K562 (cell line): Measurements from ENCODE around the gene SCTR. TPM values are rescaled to one million over a fixed set of nuclear protein-coding genes. Genes with fewer than 3 reads are reported as not detected.

Source experiments
- ATAC-seq: fragments of 200-7000 bp; cut with Tn5 transposase; 3 replicates; pipeline ENCODE4 v1.9.1; 2020; ENCODE audit warnings: moderate library complexity
- BruUV-seq: library from RNA; stranded (reverse); fragments of 400-500 nt; replicated peaks from 2 replicates; lab custom pipeline; 2021; lab: Mats Ljungman, UMichigan
- CTCF ChIA-PET: fragments of 300-600 bp; formaldehyde crosslinking; extraction: SDS; loops from one replicate; lab custom pipeline; 2021; ENCODE audit warnings: low intra/inter-chr PET ratio; lab: Yijun Ruan, JAX
- POLR2A ChIA-PET: fragments of 300-600, 350-650 bp; sonication (Branson Sonifier 250); formaldehyde crosslinking; extraction: SDS; loops from one replicate; lab custom pipeline; 2021; ENCODE audit warnings: antibody characterized with exemption, inconsistent platforms; lab: Yijun Ruan, JAX
- DNase-seq, 4 experiments: peaks; one replicate each; pipeline versions ENCODE4 v3.0.0 to v3.0.0-alpha.2; 2011 to 2018; ENCODE audit warnings: low spot score in 3 of 4, mixed read lengths in 3 of 4; ENCODE audit errors: extremely low read depth in 1 of 4
- FAIRE-seq: peaks from 2 replicates; lab custom pipeline; 2011; peaks lifted over from hg19 to GRCh38; lab: Jason Lieb, UNC
- H2AFZ ChIP-seq: 2 replicates; pipeline ENCODE4 v1.6.0; 2011; ENCODE audit warnings: low read depth, low read length, control low read depth, inconsistent platforms
- H3K27ac ChIP-seq: fragments of 200-600 bp; 3 replicates; pipeline ENCODE4 v1.8.0; 2011; ENCODE audit warnings: low read depth, mild to moderate bottlenecking, control low read depth, inconsistent platforms, low read length, moderate library complexity, mixed read lengths; ENCODE audit errors: extremely low read depth
- H3K27me3 ChIP-seq, 2 experiments: fragments of 300-600 bp in 1 of 2; 2 replicates in 1 of 2; 3 replicates in 1 of 2; pipeline versions ENCODE4 v1.6.0 to v1.8.0; 2011; ENCODE audit warnings: inconsistent platforms in 2 of 2, low read length in 2 of 2, mild to moderate bottlenecking in 1 of 2, mixed read lengths in 1 of 2, moderate library complexity in 1 of 2; ENCODE audit not compliant: control insufficient read depth in 2 of 2, insufficient read depth in 2 of 2
- H3K36me3 ChIP-seq: fragments of 300-600 bp; 3 replicates; pipeline ENCODE4 v1.8.0; 2011; ENCODE audit warnings: mild to moderate bottlenecking, low read length, inconsistent platforms; ENCODE audit not compliant: control insufficient read depth, insufficient read depth
- H3K4me1 ChIP-seq, 2 experiments: fragments of 200-600 bp in 1 of 2; replicated peaks in 1 of 2; 2 replicates in 1 of 2; 3 replicates in 1 of 2; pipeline versions ENCODE4 v1.5.1 to v1.8.0; 2011; ENCODE audit warnings: inconsistent platforms in 2 of 2, low read length in 2 of 2, mild to moderate bottlenecking in 1 of 2, mixed read lengths in 1 of 2, moderate library complexity in 1 of 2; ENCODE audit not compliant: control insufficient read depth in 2 of 2, insufficient read depth in 2 of 2
- H3K4me2 ChIP-seq: 2 replicates; pipeline ENCODE4 v1.6.1; 2011; ENCODE audit warnings: low read length, control low read depth, inconsistent platforms, mixed read lengths; ENCODE audit not compliant: insufficient read depth
- H3K4me3 ChIP-seq: fragments of 200-600 bp; sonication (generic), shearing (Covaris generic); 2 replicates; pipeline ENCODE4 v1.5.1; 2016; ENCODE audit warnings: control low read depth, inconsistent platforms
- H3K79me2 ChIP-seq: fragments of 200-600 bp; 3 replicates; pipeline ENCODE4 v1.8.0; 2011; ENCODE audit warnings: low read length, inconsistent platforms; ENCODE audit not compliant: control insufficient read depth, insufficient read depth
- H3K9ac ChIP-seq, 2 experiments: 2 replicates each; pipeline versions ENCODE4 v1.6.0 to v1.6.1; 2011; ENCODE audit warnings: low read depth in 2 of 2, low read length in 2 of 2, control low read depth in 1 of 2, inconsistent platforms in 1 of 2, mild to moderate bottlenecking in 1 of 2, mixed read lengths in 1 of 2; ENCODE audit not compliant: insufficient read depth in 1 of 2
- H3K9me1 ChIP-seq: one replicate; pipeline ENCODE4 v1.6.0; 2011; ENCODE audit warnings: inconsistent platforms, mild to moderate bottlenecking, low read length, moderate library complexity; ENCODE audit not compliant: control insufficient read depth, insufficient read depth
- H3K9me3 ChIP-seq: replicated peaks from 2 replicates; pipeline ENCODE4 v1.5.1; 2011; ENCODE audit warnings: low read depth, low read length, inconsistent platforms; ENCODE audit not compliant: control insufficient read depth, insufficient read depth
- H4K20me1 ChIP-seq: replicated peaks from 2 replicates; pipeline ENCODE4 v1.6.1; 2011; ENCODE audit warnings: low read length, inconsistent platforms, mixed read lengths; ENCODE audit not compliant: control insufficient read depth, insufficient read depth
- KHSRP ChIP-seq: fragments of 450-650 bp; IDR thresholded peaks from 2 replicates; pipeline ENCODE4 v1.6.1; 2017
- WGBS: fragments of 100-300 bp; shearing (Covaris generic); methylation state at CpG from one replicate; pipeline ENCODE4 v1.1.6; 2016; ENCODE audit warnings: low coverage, mixed read lengths; ENCODE audit not compliant: insufficient coverage; ENCODE audit errors: missing lambda C conversion rate; 5-methylcytosine and 5-hydroxymethylcytosine counted together
- in situ Hi-C: fragments of 300-500 bp; cut with MboI; formaldehyde crosslinking; loops from 4 replicates; pipeline ENCODE4 v1.15.0; 2018; ENCODE audit warnings: inconsistent platforms, mixed read lengths
- intact Hi-C: fragments of 100-400 bp; cut with micrococcal nuclease; formaldehyde crosslinking; loops from 2 replicates; pipeline ENCODE4 v1.14.2; 2022
- polyA plus RNA-seq, 8 experiments: library from polyadenylated mRNA; depleted of rRNA in 4 of 8; stranded (reverse) in 5 of 8; unstranded in 3 of 8; fragments of >200 nt; fragmentation: Nextera tagmentation in 2 of 8; fragmentation: Illumina TruSeq in 1 of 8; extraction: Ambion mirVana in 2 of 8; extraction: Trizol in 1 of 8; gene quantifications; 2 replicates each; pipeline versions ENCODE4 v1.2.1 to v1.2.3, GENCODE V29; 2011 to 2014; ENCODE audit warnings: inconsistent platforms in 1 of 8, missing spikeins in 1 of 8
- total RNA-seq, 7 experiments: library from RNA; depleted of rRNA in 6 of 7; stranded (reverse); fragments of >200 nt in 6 of 7; fragmentation: Illumina TruSeq in 2 of 7; extraction: Trizol in 2 of 7; gene quantifications; 2 replicates each; pipeline versions ENCODE4 v1.2.1 to v1.2.3, GENCODE V29; 2011 to 2021; ENCODE audit warnings: low replicate concordance in 1 of 7
- TF ChIP-seq, protein P1 (sequence below), 3 experiments: IDR thresholded peaks in 2 of 3; conservative IDR thresholded peaks in 1 of 3; 2 replicates each; pipeline ENCODE4 v1.5.1; 2011 to 2012; ENCODE audit warnings: low read length in 3 of 3, mild to moderate bottlenecking in 3 of 3, control low read depth in 2 of 3, improper control_type of control experiment in 1 of 3, inconsistent platforms in 1 of 3, low read depth in 1 of 3, mixed read lengths in 1 of 3, moderate library complexity in 1 of 3; ENCODE audit not compliant: insufficient read depth in 2 of 3

Gene SCTR
- total and polyA plus RNA-seq, 9 of the 15 experiments (the other 6 are each of a cell fraction or from before 2014, with no cell fraction given) = not detected

- DNase-seq (no peak), FAIRE-seq (no peak), ATAC-seq (peak; percentile 49)
- Histone ChIP-seq H2AFZ (no peak overlapping the region), H3K9ac (0 out of 4 replicates have a peak overlapping the region, but pooled peaks of 1 of the 2 experiments have one; percentile 35), H3K27ac (no peak overlapping the region), H3K27me3 (peaks cover 17 to 75% of the 10 kb centered on the region in 2 experiments), H4K20me1 (peaks cover 24% of the 10 kb centered on the region; the same call in 1 of the 2 replicates), H3K9me1 (peaks cover 5% of the 10 kb centered on the region), H3K4me3 (no peak overlapping the region), H3K36me3 (no peaks in the 10 kb centered on the region), H3K4me2 (no peak overlapping the region), H3K79me2 (no peaks in the 10 kb centered on the region), H3K9me3 (no peaks in the 10 kb centered on the region), H3K4me1 (no peaks in the 10 kb centered on the region; a peak in 1 of 5 replicates)
- CTCF ChIA-PET = interaction anchor here (0.6 to 0.8 kb wide), 2 partner anchors 19 to 80 kb away, joined by 3 to 5 read pairs; no protein-coding TSS in a partner anchor
- no TSS peak for BruUV-seq
- intact Hi-C loops (no loop called here), in situ Hi-C loops (no loop called here)
- WGBS = 11% methylated on average over 23 of the region's 24 CpGs
- TF ChIP-seq KHSRP = no peak
- TF ChIP-seq, protein P1, sequence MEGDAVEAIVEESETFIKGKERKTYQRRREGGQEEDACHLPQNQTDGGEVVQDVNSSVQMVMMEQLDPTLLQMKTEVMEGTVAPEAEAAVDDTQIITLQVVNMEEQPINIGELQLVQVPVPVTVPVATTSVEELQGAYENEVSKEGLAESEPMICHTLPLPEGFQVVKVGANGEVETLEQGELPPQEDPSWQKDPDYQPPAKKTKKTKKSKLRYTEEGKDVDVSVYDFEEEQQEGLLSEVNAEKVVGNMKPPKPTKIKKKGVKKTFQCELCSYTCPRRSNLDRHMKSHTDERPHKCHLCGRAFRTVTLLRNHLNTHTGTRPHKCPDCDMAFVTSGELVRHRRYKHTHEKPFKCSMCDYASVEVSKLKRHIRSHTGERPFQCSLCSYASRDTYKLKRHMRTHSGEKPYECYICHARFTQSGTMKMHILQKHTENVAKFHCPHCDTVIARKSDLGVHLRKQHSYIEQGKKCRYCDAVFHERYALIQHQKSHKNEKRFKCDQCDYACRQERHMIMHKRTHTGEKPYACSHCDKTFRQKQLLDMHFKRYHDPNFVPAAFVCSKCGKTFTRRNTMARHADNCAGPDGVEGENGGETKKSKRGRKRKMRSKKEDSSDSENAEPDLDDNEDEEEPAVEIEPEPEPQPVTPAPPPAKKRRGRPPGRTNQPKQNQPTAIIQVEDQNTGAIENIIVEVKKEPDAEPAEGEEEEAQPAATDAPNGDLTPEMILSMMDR (IDR thresholded peaks at IDR 0.05 in 2 of 3, conservative IDR thresholded peaks at IDR 0.05 in 1 of 3; ENCODE audit: insufficient read depth in 2 of 3, low read depth in 1 of 3, low read length in 3 of 3) = 0 out of 6 replicates have a peak, but pooled peaks of 1 of the 3 experiments have one; percentile 26
- POLR2A ChIA-PET = interaction anchor here (0.6 kb wide), 1 partner anchor 98 kb away, joined by 3 read pairs; no protein-coding TSS in a partner anchor
Observed at GRCh38 chr2:119488245-119489214, 35.8 kb downstream of the SCTR start.
